ENCODE measurements around the gene RNF130.

Gene RNF130

GRCh38 chr5:180067986-180068385 is 3.6 kb downstream of the RNF130 start:
- H3K9ac ChIP-seq (ENCODE audit: low read depth, low read length, poor library complexity), result no peak overlapping the region
- H2BK5ac ChIP-seq (ENCODE audit: low read length), result no peak overlapping the region
- no peak overlapping the region for H3K27ac ChIP-seq (replicated peaks; ENCODE audit: low read length)
- no peak overlapping the region for H4K91ac ChIP-seq (ENCODE audit: low read depth, low read length, poor library complexity)
- H3K23ac ChIP-seq (ENCODE audit: low read depth, low read length, poor library complexity), result no peak overlapping the region
- H3K4me3 ChIP-seq (ENCODE audit: low read length in 2 of 2), result peak overlapping the region in 1 of 2 donors; percentile 68
- no peak overlapping the region for H3K14ac ChIP-seq (ENCODE audit: low read length)
- H3K4me2 ChIP-seq (ENCODE audit: insufficient read depth, low read length, poor library complexity, severe bottlenecking), result peak overlapping the region; percentile 21
- H3K36me3 ChIP-seq (replicated peaks in 1 of 2; ENCODE audit: control insufficient read depth in 2 of 2, insufficient read depth in 2 of 2, low read length in 2 of 2), result peaks cover 2 to 36% of the 10 kb centered on the region in 2 donors
- no peak overlapping the region for H2BK12ac ChIP-seq (ENCODE audit: low read length)
- H2BK15ac ChIP-seq (ENCODE audit: low read length), result no peak overlapping the region
- no peak for DNase-seq (ENCODE audit: low spot score)
- peaks cover 7 to 37% of the 10 kb centered on the region in 2 donors for H3K9me3 ChIP-seq (replicated peaks in 1 of 2; ENCODE audit: control insufficient read depth in 2 of 2, insufficient read depth in 1 of 2, low read depth in 1 of 2, low read length in 2 of 2)
- no peak overlapping the region for H2AK5ac ChIP-seq (ENCODE audit: low read depth, low read length)
- WGBS, 2 donors (ENCODE audit: extremely low coverage in 2 of 2, insufficient read length in 2 of 2, insufficient replicate concordance in 1 of 2), result no CpG with 5 or more reads among the region's 4 CpGs
- H2AFZ ChIP-seq (ENCODE audit: low read length), result no peak overlapping the region
- H3K4ac ChIP-seq (ENCODE audit: low read length), result no peak overlapping the region
- H3K27me3 ChIP-seq (ENCODE audit: control insufficient read depth in 3 of 3, insufficient read depth in 3 of 3, low read depth in 1 of 3, low read length in 3 of 3), result peaks cover 0 to 5% (median 2%) of the 10 kb centered on the region in 3 experiments
- no peak overlapping the region for H2BK120ac ChIP-seq (ENCODE audit: low read depth, low read length)
- no peak overlapping the region for H3K18ac ChIP-seq (ENCODE audit: low read length)
- peaks cover 2% of the 10 kb centered on the region for H3K79me1 ChIP-seq (ENCODE audit: low read depth, low read length)
- peaks cover 2 to 6% of the 10 kb centered on the region in 2 donors for H3K4me1 ChIP-seq (ENCODE audit: control insufficient read depth in 2 of 2, insufficient read depth in 1 of 2, low read depth in 1 of 2, low read length in 2 of 2)
- no peak overlapping the region for H4K8ac ChIP-seq (ENCODE audit: low read depth, low read length)

DNA sequence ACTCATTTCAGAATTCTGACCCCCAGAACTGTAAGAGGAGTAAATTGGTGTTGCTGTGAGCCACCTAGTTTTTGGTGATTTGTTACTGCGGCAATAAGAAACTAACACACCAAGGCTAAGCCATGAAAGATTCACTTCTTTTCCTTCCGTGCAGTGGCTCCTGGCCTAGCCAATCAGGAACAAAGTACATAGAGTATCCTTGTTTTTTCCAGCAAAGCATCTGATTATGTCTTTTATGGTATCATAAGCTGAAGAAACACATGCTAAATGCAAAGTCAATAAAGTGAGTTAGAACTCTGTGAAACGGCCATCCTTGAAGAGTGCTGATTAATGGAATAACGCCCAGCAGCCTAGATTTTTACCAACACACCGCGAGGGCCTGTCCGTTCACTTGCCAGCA is 11.4 kb downstream of the RNF130 start:
- no CpG with 5 or more reads among the region's 7 CpGs for WGBS, 2 donors (ENCODE audit: extremely low coverage in 2 of 2, insufficient read length in 2 of 2, insufficient replicate concordance in 1 of 2)

DNA sequence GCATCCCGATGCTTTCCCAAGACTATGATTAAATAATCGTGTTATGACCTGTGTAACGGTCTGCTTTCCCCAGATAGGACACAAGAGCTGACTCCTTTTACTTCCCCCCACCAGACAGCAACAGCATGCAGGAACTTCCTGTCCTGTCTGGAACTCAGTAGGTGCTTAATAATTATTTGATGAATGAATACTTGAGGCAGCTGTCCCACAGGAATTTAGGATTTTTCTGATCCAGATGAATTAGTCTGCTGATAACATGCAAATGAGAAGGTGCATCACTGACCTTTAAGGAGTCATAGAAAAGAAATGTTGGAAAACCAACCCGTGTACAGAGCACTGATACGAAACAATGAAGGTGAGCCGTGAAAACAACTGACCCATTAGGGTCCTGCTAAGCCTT is 12.2 kb downstream of the RNF130 start:
- Histone ChIP-seq H4K91ac (ENCODE audit: low read depth, low read length, poor library complexity) (no peak overlapping the region), H2AK5ac (ENCODE audit: low read depth, low read length) (no peak overlapping the region), H3K4ac (ENCODE audit: low read length) (no peak overlapping the region), H4K8ac (ENCODE audit: low read depth, low read length) (no peak overlapping the region), H3K9me3 (replicated peaks in 1 of 2; ENCODE audit: control insufficient read depth in 2 of 2, insufficient read depth in 1 of 2, low read depth in 1 of 2, low read length in 2 of 2) (peaks cover 0 to 76% of the 10 kb centered on the region in 2 donors), H2BK5ac (ENCODE audit: low read length) (no peak overlapping the region), H3K4me3 (ENCODE audit: low read length in 2 of 2) (no peak overlapping the region), H3K4me2 (ENCODE audit: insufficient read depth, low read length, poor library complexity, severe bottlenecking) (no peak overlapping the region), H3K36me3 (replicated peaks in 1 of 2; ENCODE audit: control insufficient read depth in 2 of 2, insufficient read depth in 2 of 2, low read length in 2 of 2) (peaks cover 8 to 52% of the 10 kb centered on the region in 2 donors), H2BK12ac (ENCODE audit: low read length) (no peak overlapping the region), H3K79me1 (ENCODE audit: low read depth, low read length) (peaks cover 5% of the 10 kb centered on the region), H3K4me1 (ENCODE audit: control insufficient read depth in 2 of 2, insufficient read depth in 1 of 2, low read depth in 1 of 2, low read length in 2 of 2) (peaks cover 5 to 11% of the 10 kb centered on the region in 2 donors), H2BK15ac (ENCODE audit: low read length) (no peak overlapping the region), H3K14ac (ENCODE audit: low read length) (no peak overlapping the region), H2AFZ (ENCODE audit: low read length) (no peak overlapping the region), H3K23ac (ENCODE audit: low read depth, low read length, poor library complexity) (no peak overlapping the region), H2BK120ac (ENCODE audit: low read depth, low read length) (no peak overlapping the region), H3K27ac (replicated peaks; ENCODE audit: low read length) (no peak overlapping the region), H3K9ac (ENCODE audit: low read depth, low read length, poor library complexity) (no peak overlapping the region), H3K27me3 (ENCODE audit: control insufficient read depth in 3 of 3, insufficient read depth in 3 of 3, low read depth in 1 of 3, low read length in 3 of 3) (no peaks in the 10 kb centered on the region), H3K18ac (ENCODE audit: low read length) (no peak overlapping the region)
- DNase-seq (ENCODE audit: low spot score), result no peak
- WGBS, 2 donors (ENCODE audit: extremely low coverage in 2 of 2, insufficient read length in 2 of 2, insufficient replicate concordance in 1 of 2), result no CpG with 5 or more reads among the region's 6 CpGs

More for the DNA sequence above, 11.4 kb downstream of the RNF130 start:
- Histone ChIP-seq H3K9ac (ENCODE audit: low read depth, low read length, poor library complexity) (no peak overlapping the region), H4K8ac (ENCODE audit: low read depth, low read length) (no peak overlapping the region), H3K36me3 (replicated peaks in 1 of 2; ENCODE audit: control insufficient read depth in 2 of 2, insufficient read depth in 2 of 2, low read length in 2 of 2) (peaks cover 8 to 58% of the 10 kb centered on the region in 2 donors), H3K4me3 (ENCODE audit: low read length in 2 of 2) (no peak overlapping the region), H3K79me1 (ENCODE audit: low read depth, low read length) (peaks cover 5% of the 10 kb centered on the region), H3K4me1 (ENCODE audit: control insufficient read depth in 2 of 2, insufficient read depth in 1 of 2, low read depth in 1 of 2, low read length in 2 of 2) (peaks cover 5 to 10% of the 10 kb centered on the region in 2 donors), H2AFZ (ENCODE audit: low read length) (no peak overlapping the region), H3K14ac (ENCODE audit: low read length) (no peak overlapping the region), H2AK5ac (ENCODE audit: low read depth, low read length) (no peak overlapping the region), H3K4me2 (ENCODE audit: insufficient read depth, low read length, poor library complexity, severe bottlenecking) (no peak overlapping the region), H2BK120ac (ENCODE audit: low read depth, low read length) (no peak overlapping the region), H4K91ac (ENCODE audit: low read depth, low read length, poor library complexity) (no peak overlapping the region), H2BK15ac (ENCODE audit: low read length) (no peak overlapping the region), H2BK5ac (ENCODE audit: low read length) (no peak overlapping the region), H3K4ac (ENCODE audit: low read length) (no peak overlapping the region), H3K9me3 (replicated peaks in 1 of 2; ENCODE audit: control insufficient read depth in 2 of 2, insufficient read depth in 1 of 2, low read depth in 1 of 2, low read length in 2 of 2) (peaks cover 0 to 79% of the 10 kb centered on the region in 2 donors), H3K23ac (ENCODE audit: low read depth, low read length, poor library complexity) (no peak overlapping the region), H2BK12ac (ENCODE audit: low read length) (no peak overlapping the region), H3K27me3 (ENCODE audit: control insufficient read depth in 3 of 3, insufficient read depth in 3 of 3, low read depth in 1 of 3, low read length in 3 of 3) (no peaks in the 10 kb centered on the region), H3K27ac (replicated peaks; ENCODE audit: low read length) (no peak overlapping the region), H3K18ac (ENCODE audit: low read length) (no peak overlapping the region)
- DNase-seq (ENCODE audit: low spot score), result no peak

- Histone ChIP-seq H3K9me3 (replicated peaks in 1 of 2; ENCODE audit: control insufficient read depth in 2 of 2, insufficient read depth in 1 of 2, low read depth in 1 of 2, low read length in 2 of 2) (peaks cover 0 to 53% of the 10 kb centered on the region in 2 donors), H3K27me3 (ENCODE audit: control insufficient read depth in 3 of 3, insufficient read depth in 3 of 3, low read depth in 1 of 3, low read length in 3 of 3) (no peaks in the 10 kb centered on the region), H3K79me1 (ENCODE audit: low read depth, low read length) (peaks cover 5% of the 10 kb centered on the region), H3K4ac (ENCODE audit: low read length) (no peak overlapping the region), H3K4me2 (ENCODE audit: insufficient read depth, low read length, poor library complexity, severe bottlenecking) (no peak overlapping the region), H3K4me3 (ENCODE audit: low read length in 2 of 2) (no peak overlapping the region), H2BK15ac (ENCODE audit: low read length) (no peak overlapping the region), H3K36me3 (replicated peaks in 1 of 2; ENCODE audit: control insufficient read depth in 2 of 2, insufficient read depth in 2 of 2, low read length in 2 of 2) (peaks cover 9 to 46% of the 10 kb centered on the region in 2 donors), H4K8ac (ENCODE audit: low read depth, low read length) (no peak overlapping the region), H4K91ac (ENCODE audit: low read depth, low read length, poor library complexity) (no peak overlapping the region), H3K9ac (ENCODE audit: low read depth, low read length, poor library complexity) (no peak overlapping the region), H3K23ac (ENCODE audit: low read depth, low read length, poor library complexity) (no peak overlapping the region), H3K14ac (ENCODE audit: low read length) (no peak overlapping the region), H2AFZ (ENCODE audit: low read length) (no peak overlapping the region), H2AK5ac (ENCODE audit: low read depth, low read length) (no peak overlapping the region), H3K4me1 (ENCODE audit: control insufficient read depth in 2 of 2, insufficient read depth in 1 of 2, low read depth in 1 of 2, low read length in 2 of 2) (peaks cover 5 to 9% of the 10 kb centered on the region in 2 donors), H3K18ac (ENCODE audit: low read length) (no peak overlapping the region), H2BK120ac (ENCODE audit: low read depth, low read length) (no peak overlapping the region), H2BK12ac (ENCODE audit: low read length) (no peak overlapping the region), H2BK5ac (ENCODE audit: low read length) (no peak overlapping the region), H3K27ac (replicated peaks; ENCODE audit: low read length) (no peak overlapping the region)
- DNase-seq (ENCODE audit: low spot score), result no peak
- no CpG with 5 or more reads among the region's 1 CpG for WGBS, 2 donors (ENCODE audit: extremely low coverage in 2 of 2, insufficient read length in 2 of 2, insufficient replicate concordance in 1 of 2)
Measured at GRCh38 chr5:180056153-180056552, 15.4 kb downstream of the RNF130 start.
